ENCODE measurements around the gene SPNS2. TPM values are rescaled to one million over a fixed set of nuclear protein-coding genes. Genes with fewer than 3 reads are reported as not detected.

SPNS2 gene
- total and polyA plus RNA-seq, 10 of the 15 experiments (the other 5 are each of a cell fraction or from before 2014, with no cell fraction given), result 0.04 to 1.1 (median 0.23) TPM; not detected in 2

GRCh38 chr17:4576161-4576558 is 77.5 kb downstream of the SPNS2 start:
- in situ Hi-C loops (cut with MboI), result no loop called here
- Histone ChIP-seq H3K27me3 (replicated peaks in 1 of 2; ENCODE audit: control insufficient read depth in 2 of 2, insufficient read depth in 2 of 2, low read length in 1 of 2) (no peaks in the 10 kb centered on the region; a peak in 1 of 4 replicates), H3K79me2 (ENCODE audit: control insufficient read depth, insufficient read depth, low read length) (no peaks in the 10 kb centered on the region), H3K4me2 (ENCODE audit: control insufficient read depth, insufficient read depth) (no peak overlapping the region), H4K20me1 (ENCODE audit: control insufficient read depth, insufficient read depth) (no peaks in the 10 kb centered on the region), H2AFZ (ENCODE audit: control insufficient read depth, low read depth, low read length) (no peak overlapping the region), H3K4me1 (ENCODE audit: control insufficient read depth, insufficient read depth, low read length) (peaks cover 6% of the 10 kb centered on the region; the same call in 1 of the 2 replicates), H3K9ac (ENCODE audit: control insufficient read depth, insufficient read depth, low read length) (no peak overlapping the region), H3K36me3 (ENCODE audit: control insufficient read depth in 2 of 2, insufficient read depth in 2 of 2, low read length in 1 of 2) (no peaks in the 10 kb centered on the region), H3K27ac (ENCODE audit: control insufficient read depth, insufficient read depth) (no peak overlapping the region), H3K4me3 (no peak overlapping the region), H3K9me3 (replicated peaks; ENCODE audit: control insufficient read depth, insufficient read depth, low read length) (no peaks in the 10 kb centered on the region)
- intact Hi-C loops (cut with micrococcal nuclease; ENCODE audit: unreplicated experiment), result no loop called here
- 36% methylated on average over 6 of the region's 6 CpGs for WGBS (ENCODE audit: insufficient coverage, insufficient replicate concordance, low lambda C conversion rate, missing lambda C conversion rate)
- no peak for FAIRE-seq
- POLR2A ChIA-PET, result no interaction called here
- BruUV-seq (replicated peaks), result no TSS peak
- RAD21 ChIA-PET (ENCODE audit: unreplicated experiment), result no interaction called here
- SMC1A ChIA-PET (ENCODE audit: uncharacterized antibody, unreplicated experiment), result no interaction called here
- CTCF ChIA-PET, result interaction anchor here (1.6 kb wide), 1 partner anchor 11 kb away, joined by 4 read pairs; no protein-coding TSS in a partner anchor
- DNase-seq (ENCODE audit: low read depth, low spot score), result no peak
- TF ChIP-seq MXI1 (IDR thresholded peaks at IDR 0.05; ENCODE audit: low read depth, low read length) (no peak), MYC (IDR thresholded peaks at IDR 0.05; ENCODE audit: insufficient read depth, insufficient read length, insufficient replicate concordance, low read length, severe bottlenecking) (no peak), ZBTB11 (CRISPR knock-in tag; IDR thresholded peaks at IDR 0.05) (no peak)
- no peak for ATAC-seq
